Measurements from ENCODE around the gene ARL5A.

ARL5A gene

GRCh38 chr2:151840216-151841046, 12.2 kb upstream of the ARL5A start:
- H3K4me3 ChIP-seq (ENCODE audit: low read depth, low read length), result no peak overlapping the region
- TF ChIP-seq, protein P1, sequence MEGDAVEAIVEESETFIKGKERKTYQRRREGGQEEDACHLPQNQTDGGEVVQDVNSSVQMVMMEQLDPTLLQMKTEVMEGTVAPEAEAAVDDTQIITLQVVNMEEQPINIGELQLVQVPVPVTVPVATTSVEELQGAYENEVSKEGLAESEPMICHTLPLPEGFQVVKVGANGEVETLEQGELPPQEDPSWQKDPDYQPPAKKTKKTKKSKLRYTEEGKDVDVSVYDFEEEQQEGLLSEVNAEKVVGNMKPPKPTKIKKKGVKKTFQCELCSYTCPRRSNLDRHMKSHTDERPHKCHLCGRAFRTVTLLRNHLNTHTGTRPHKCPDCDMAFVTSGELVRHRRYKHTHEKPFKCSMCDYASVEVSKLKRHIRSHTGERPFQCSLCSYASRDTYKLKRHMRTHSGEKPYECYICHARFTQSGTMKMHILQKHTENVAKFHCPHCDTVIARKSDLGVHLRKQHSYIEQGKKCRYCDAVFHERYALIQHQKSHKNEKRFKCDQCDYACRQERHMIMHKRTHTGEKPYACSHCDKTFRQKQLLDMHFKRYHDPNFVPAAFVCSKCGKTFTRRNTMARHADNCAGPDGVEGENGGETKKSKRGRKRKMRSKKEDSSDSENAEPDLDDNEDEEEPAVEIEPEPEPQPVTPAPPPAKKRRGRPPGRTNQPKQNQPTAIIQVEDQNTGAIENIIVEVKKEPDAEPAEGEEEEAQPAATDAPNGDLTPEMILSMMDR (IDR thresholded peaks at IDR 0.05; ENCODE audit: low read depth, low read length), result no peak

DNA sequence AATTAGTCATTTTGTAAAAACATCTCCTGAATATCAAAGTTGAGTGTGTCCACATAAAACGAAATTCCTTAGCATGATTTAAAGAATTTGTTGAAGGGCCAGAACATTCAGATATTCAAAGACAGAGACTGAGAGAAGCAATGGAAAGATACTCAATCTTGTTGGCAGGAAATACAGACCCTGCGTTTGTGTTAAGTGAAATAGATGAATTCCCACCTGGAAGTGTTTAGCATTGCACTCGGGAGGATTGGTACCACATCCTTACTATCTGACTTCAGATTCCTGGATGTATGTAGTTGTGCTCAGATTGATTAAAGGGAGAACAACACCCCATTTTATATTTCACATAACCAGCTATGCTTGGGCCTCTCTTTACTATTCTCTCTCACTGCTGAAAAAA, 9.7 kb upstream of the ARL5A start:
- no peak overlapping the region for H3K4me3 ChIP-seq (ENCODE audit: low read depth, low read length)
- TF ChIP-seq, protein P1 (IDR thresholded peaks at IDR 0.05; ENCODE audit: low read depth, low read length), result no peak

DNA sequence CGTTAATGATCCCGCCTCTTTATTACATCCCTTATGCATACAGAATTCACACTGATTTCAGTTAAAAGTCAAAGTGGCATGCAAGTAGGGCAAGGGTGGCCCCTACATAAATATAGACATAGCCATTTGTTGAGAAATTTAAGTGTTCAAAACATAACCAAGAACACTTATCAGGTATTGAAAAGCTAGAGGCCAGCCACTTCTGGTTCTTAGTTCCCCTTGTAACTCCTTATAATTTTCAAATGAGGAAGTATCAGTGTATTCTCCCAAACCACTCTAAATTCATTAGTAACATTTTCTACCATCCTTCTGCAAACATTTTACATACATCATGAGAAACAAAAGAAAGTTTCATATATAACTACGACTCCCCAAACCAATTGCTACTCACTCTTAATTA, 5.8 kb upstream of the ARL5A start:
- no peak overlapping the region for H3K4me3 ChIP-seq (ENCODE audit: low read depth, low read length)
- TF ChIP-seq, protein P1 (IDR thresholded peaks at IDR 0.05; ENCODE audit: low read depth, low read length), result no peak

DNA sequence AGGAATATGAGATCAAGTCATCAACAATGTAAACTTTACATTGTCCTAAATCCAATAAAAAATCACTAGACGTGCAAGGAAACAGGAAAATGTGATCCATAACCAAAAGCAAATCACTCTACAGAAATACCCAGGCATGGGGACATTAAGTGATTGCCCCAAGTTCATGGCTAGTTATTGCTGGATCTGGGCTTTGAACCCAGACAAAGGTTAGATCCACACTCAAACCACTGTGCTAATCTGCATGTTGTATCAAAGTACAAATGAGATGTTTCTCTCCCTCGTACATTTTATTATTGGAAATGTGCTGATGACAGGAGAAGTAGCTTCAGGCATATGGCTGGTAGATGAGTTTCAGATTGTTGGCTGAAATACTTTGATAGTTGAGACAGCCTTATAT, 2.7 kb upstream of the ARL5A start:
- TF ChIP-seq, protein P1 (IDR thresholded peaks at IDR 0.05; ENCODE audit: low read depth, low read length), result no peak
- no peak overlapping the region for H3K4me3 ChIP-seq (ENCODE audit: low read depth, low read length)

GRCh38 chr2:151828890-151829324, 686 bp upstream of the ARL5A start:
- peak overlapping the region; percentile 76 for H3K4me3 ChIP-seq (ENCODE audit: low read depth, low read length)
- TF ChIP-seq, protein P1 (IDR thresholded peaks at IDR 0.05; ENCODE audit: low read depth, low read length), result no peak

DNA sequence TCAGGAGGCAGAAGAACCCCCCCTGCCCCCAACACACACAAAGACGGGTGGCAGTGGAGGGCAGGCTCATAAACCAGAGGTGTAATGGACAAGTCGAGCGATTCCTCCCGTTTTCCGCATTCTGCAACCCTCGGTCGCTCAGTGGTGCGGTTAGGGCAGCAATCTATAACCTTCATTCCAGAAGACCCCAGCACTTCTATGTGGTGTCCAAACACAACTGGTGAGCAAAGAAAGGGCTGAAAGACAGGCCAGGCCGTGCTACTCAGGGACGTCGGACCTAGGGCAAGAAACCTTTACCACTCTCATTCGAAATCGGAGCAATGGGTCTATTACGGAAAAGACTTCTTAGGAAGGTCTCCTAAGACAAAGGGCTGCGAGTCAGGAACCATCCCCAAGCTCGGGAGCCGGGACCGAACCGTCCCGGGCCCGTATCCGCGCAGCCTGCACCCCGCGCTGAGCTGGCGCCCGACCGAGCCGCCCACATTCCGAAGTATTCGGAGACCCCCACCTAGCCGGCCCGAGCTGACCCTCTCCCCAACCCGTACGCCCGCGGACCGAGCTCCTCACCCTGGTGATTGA, 568 bp downstream of the ARL5A start:
- H3K4me3 ChIP-seq (ENCODE audit: low read depth, low read length), result peak overlapping the region; percentile 76
- TF ChIP-seq, protein P1 (IDR thresholded peaks at IDR 0.05; ENCODE audit: low read depth, low read length), result no peak

- TF ChIP-seq, protein P1 (IDR thresholded peaks at IDR 0.05; ENCODE audit: low read depth, low read length), result no peak
- peak overlapping the region; percentile 76 for H3K4me3 ChIP-seq (ENCODE audit: low read depth, low read length)
These were observed 1.5 kb downstream of the ARL5A start for GRCh38 chr2:151826737-151827157.

Measured in WI38 (cell line).